NCI-H1105 (cell line): ENCODE results near the gene GIMAP5.
"Not testable (repeated sequence)": the region's sequence is repeated elsewhere in the genome, so short reads cannot be mapped to it uniquely, and the experiment has no call there.

Experiments used
- DNase-seq: peaks from one replicate; lab custom pipeline; 2025; lab: John Stamatoyannopoulos, UW

Gene GIMAP5

DNA sequence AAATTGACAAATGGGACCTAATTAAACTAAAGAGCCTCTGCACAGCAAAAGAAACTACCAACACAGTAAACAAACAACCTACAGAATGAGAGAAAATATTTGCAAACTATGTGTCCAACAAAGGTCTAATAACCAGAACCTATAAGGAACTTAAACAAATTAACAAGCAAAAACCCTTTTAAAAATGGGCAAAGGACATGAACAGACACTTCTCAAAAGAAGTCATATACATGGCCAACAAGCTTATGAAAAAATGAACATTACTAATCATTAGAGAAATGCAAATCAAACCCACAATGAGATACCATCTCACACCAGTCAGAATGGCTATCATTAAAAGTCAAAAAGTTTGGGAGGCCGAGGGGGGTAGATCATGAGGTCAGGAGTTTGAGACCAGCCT, 36.9 kb downstream of the GIMAP5 start:
- DNase-seq, result not testable (repeated sequence)

- DNase-seq, result no peak
Measured at GRCh38 chr7:150778014-150778737, 41.0 kb downstream of the GIMAP5 start.

GRCh38 chr7:150778738-150779301, 41.6 kb downstream of the GIMAP5 start:
- DNase-seq, result peak; percentile 68

GRCh38 chr7:150780292-150780691, 43.1 kb downstream of the GIMAP5 start:
- DNase-seq, result no peak

GRCh38 chr7:150781103-150781502, 43.9 kb downstream of the GIMAP5 start:
- DNase-seq, result no peak

DNA sequence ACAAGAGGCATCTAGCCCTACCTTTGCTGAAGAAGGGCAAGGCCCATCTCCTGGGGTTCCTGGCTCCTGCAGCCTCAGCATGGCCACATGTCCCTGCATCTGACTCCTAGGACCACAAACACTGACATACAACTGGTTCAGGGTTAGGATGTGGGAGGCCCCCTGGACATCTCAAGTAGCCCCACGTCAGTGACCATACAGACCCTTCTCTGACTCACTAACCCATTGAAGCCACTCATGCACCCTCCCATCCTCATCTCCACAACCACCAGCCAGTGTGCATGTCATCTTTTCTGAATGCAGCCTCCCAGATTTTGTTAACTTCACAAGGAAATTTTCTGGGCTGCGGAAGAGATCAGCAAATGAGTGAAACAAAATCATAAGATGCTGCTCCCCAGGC, 44.7 kb downstream of the GIMAP5 start:
- no peak for DNase-seq

- no peak for DNase-seq
Measured at GRCh38 chr7:150784120-150784736, 47.0 kb downstream of the GIMAP5 start.

DNA sequence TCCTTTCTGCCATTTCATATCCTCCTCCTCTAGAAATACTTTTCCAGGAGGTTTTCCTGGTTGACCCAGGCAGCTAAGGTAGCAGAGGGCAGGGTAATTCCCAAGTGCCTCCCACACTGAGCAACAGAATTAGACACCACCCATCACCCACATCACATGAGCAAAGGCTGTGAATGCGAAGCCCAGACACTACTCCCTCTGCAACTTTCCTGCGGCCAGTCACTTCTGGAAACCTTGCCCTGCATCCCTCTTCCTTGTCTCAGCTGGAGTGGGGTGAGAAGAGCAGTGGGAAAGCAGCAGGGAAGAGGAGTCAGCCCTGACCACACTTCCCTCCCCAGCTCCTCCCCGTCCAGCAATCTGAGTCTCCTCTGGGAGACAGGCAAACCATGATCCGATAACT, 47.7 kb downstream of the GIMAP5 start:
- no peak for DNase-seq

DNA sequence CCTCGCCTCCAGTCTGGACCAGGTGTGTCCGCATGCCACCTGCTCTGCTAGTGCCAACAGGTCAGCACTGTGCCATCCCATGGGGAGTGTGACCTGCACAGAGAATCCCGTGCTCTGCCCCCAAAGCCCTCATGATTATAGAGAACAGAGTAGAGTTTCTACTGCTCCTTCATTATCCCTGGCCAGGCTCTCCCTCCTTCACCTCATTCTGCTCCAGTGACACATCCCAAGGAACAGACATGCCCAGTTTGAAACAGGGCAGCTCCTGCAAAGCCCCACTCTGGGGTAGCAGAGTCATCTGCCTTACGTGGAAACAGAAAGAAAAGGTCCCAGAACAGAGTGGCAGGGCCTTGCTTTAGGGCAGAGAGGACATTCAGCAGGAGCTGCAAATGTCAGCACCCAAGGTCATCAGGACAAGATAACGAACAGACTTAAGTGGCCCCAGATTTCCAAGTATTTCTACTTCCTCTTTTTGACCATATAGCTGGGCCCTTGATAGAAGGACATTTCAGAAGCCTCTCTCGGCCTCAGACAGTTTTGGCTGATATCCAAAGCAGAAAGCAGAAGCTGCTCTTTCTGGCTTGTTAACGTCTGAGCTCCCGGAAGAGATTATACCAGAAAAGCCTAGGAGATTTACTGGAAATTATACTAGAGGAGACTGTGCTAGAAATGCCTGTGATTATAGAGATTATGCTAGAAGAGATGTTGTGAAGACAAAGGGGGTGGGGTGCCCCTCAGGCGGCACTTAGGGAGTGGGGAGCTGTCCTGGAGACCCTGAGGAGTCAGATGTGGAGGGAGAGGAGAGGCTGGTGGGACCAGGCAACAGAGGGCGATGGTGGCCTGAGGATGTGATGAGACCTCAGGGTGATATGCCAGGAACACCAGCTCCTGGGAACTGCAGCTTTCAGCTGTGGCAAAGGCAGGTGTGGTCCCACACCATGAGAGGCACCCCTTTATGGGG, 50.4 kb downstream of the GIMAP5 start:
- DNase-seq, result no peak

- no peak for DNase-seq
Measured at GRCh38 chr7:150788474-150789269, 51.5 kb downstream of the GIMAP5 start.

GRCh38 chr7:150790416-150791075, 53.3 kb downstream of the GIMAP5 start:
- DNase-seq, result no peak

DNA sequence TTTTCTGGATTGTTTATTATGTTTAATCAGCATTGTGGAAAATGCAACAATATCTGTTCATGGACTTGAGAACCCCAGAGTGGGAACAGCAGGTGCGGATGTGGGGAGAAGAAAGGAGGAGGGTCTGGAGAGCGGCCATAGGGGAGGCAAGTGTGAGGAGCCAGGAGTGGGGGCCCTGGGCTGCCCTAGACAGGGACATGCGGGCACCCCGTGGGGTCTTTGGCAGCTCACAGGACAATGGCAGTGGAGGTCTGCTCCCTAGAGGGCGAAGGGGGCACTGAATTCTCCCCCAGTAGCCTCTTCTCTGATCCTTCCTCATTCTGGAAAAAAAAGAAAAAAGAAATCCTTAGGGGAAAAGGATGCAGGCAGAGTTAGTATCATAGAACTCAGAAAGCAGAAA, 54.1 kb downstream of the GIMAP5 start:
- no peak for DNase-seq

GRCh38 chr7:150791746-150792452, 54.7 kb downstream of the GIMAP5 start:
- no peak for DNase-seq
